Neural progenitor cell (in vitro differentiated cells): ENCODE data around the gene CGB1. TPM values are rescaled to one million over a fixed set of nuclear protein-coding genes. Genes with fewer than 3 reads are reported as not detected.

ENCODE experiments used
- DNase-seq: peaks from one replicate; pipeline ENCODE4 v3.0.0-alpha.2; 2016; ENCODE audit warnings: low spot score
- H2AFZ ChIP-seq: fragments of 200-600 bp; sonication (generic); replicated peaks from 2 replicates; pipeline ENCODE4 v1.6.1; 2016; ENCODE audit warnings: antibody characterized with exemption
- H3F3A ChIP-seq: fragments of 200-600 bp; sonication (generic); 2 replicates; pipeline ENCODE4 v1.6.1; 2016; ENCODE audit warnings: antibody characterized with exemption, low read depth
- H3K27ac ChIP-seq: fragments of 200-600 bp; sonication (generic); 2 replicates; pipeline ENCODE4 v1.5.1; 2016; ENCODE audit warnings: mild to moderate bottlenecking
- H3K27me3 ChIP-seq: fragments of 200-600 bp; sonication (generic); 2 replicates; pipeline ENCODE4 v1.6.1; 2016; ENCODE audit warnings: mild to moderate bottlenecking, moderate library complexity
- H3K36me3 ChIP-seq: fragments of 200-600 bp; sonication (generic); 2 replicates; pipeline ENCODE4 v1.5.1; 2016
- H3K4me1 ChIP-seq: fragments of 200-600 bp; sonication (generic); 2 replicates; pipeline ENCODE4 v1.6.1; 2016; ENCODE audit warnings: mixed run types
- H3K4me2 ChIP-seq: fragments of 200-600 bp; sonication (generic); 2 replicates; pipeline ENCODE4 v1.6.1; 2016
- H3K4me3 ChIP-seq: fragments of 200-600 bp; sonication (generic); 2 replicates; pipeline ENCODE4 v1.5.1; 2016
- H3K79me2 ChIP-seq: fragments of 200-600 bp; sonication (generic); 2 replicates; pipeline ENCODE4 v1.6.1; 2016; ENCODE audit warnings: low read depth
- H3K9ac ChIP-seq: fragments of 200-600 bp; sonication (generic); 2 replicates; pipeline ENCODE4 v1.6.1; 2016
- H3K9me3 ChIP-seq: fragments of 200-600 bp; sonication (generic); 2 replicates; pipeline ENCODE4 v1.5.1; 2016; ENCODE audit warnings: low read depth
- H4K20me1 ChIP-seq: fragments of 200-600 bp; sonication (generic); 2 replicates; pipeline ENCODE4 v1.6.1; 2016; ENCODE audit warnings: low read depth
- H3K27ac Mint-ChIP-seq: 3 replicates; pipeline ENCODE4 v1.8.0; 2021; ENCODE audit warnings: mixed read lengths
- H3K27me3 Mint-ChIP-seq: 2 replicates; pipeline ENCODE4 v1.8.0; 2022; ENCODE audit warnings: low read depth, mild to moderate bottlenecking, inconsistent platforms, moderate library complexity, mixed read lengths; ENCODE audit not compliant: insufficient read depth
- H3K36me3 Mint-ChIP-seq: 3 replicates; pipeline ENCODE4 v1.8.0; 2021; ENCODE audit warnings: mixed read lengths
- H3K4me1 Mint-ChIP-seq: 3 replicates; pipeline ENCODE4 v1.8.0; 2021; ENCODE audit warnings: mixed read lengths
- H3K4me3 Mint-ChIP-seq: 3 replicates; pipeline ENCODE4 v1.8.0; 2021; ENCODE audit warnings: mild to moderate bottlenecking, moderate library complexity, mixed read lengths
- H3K9me3 Mint-ChIP-seq: 3 replicates; pipeline ENCODE4 v1.8.0; 2020; ENCODE audit warnings: mixed read lengths
- EZH2 ChIP-seq: fragments of 200-600 bp; sonication (generic); IDR thresholded peaks from 2 replicates; pipeline ENCODE4 v1.6.1; 2017; ENCODE audit warnings: antibody characterized with exemption, mild to moderate bottlenecking, moderate library complexity
- EZH2phosphoT487 ChIP-seq: fragments of 200-600 bp; sonication (generic); IDR thresholded peaks from 2 replicates; pipeline ENCODE4 v1.6.1; 2017; ENCODE audit warnings: antibody characterized with exemption
- total RNA-seq: library from RNA; depleted of rRNA; stranded (reverse); fragments of >200 nt; gene quantifications from 2 replicates; pipeline ENCODE4 v1.2.3, GENCODE V29; 2015; ENCODE audit warnings: low replicate concordance
- TF ChIP-seq, protein P1 (sequence below): fragments of 200-600 bp; sonication (generic); IDR thresholded peaks from 2 replicates; pipeline ENCODE4 v1.5.1; 2017; ENCODE audit warnings: antibody characterized with exemption, mild to moderate bottlenecking

Gene CGB1
- total RNA-seq, 1 donor from 2014 or later, result not detected

DNA sequence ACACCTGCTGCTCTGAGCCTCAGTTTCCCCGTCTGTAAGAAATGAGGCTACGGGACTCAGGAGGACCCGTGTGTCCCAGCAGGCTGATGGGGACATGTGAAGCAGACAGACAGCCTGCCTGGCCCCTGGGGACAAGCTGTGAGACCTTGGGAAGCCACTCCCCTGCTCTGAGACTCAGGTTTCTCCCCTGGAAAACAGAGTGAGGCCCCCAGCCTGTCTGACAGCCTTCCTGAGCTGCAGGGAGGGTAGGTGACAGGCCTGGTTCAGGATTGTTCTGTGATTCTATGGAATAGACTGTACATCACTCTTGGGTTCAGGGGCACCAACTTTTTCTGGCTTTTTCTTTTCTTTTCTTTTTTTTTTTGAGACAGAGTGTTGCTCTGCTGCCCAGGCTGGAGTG, 30.9 kb upstream of the CGB1 start:
- H3K4me3 ChIP-seq, result no peak overlapping the region
- no peaks in the 10 kb centered on the region for H3K9me3 ChIP-seq
- H3K27me3 Mint-ChIP-seq, result peaks cover 41% of the 10 kb centered on the region
- H3F3A ChIP-seq, result peaks cover 26% of the 10 kb centered on the region
- peaks cover 15% of the 10 kb centered on the region for H3K9me3 Mint-ChIP-seq
- no peak overlapping the region for H3K27ac ChIP-seq
- no peak overlapping the region for H3K27ac Mint-ChIP-seq
- peaks cover 19% of the 10 kb centered on the region for H3K4me1 ChIP-seq
- no peak overlapping the region for H3K4me2 ChIP-seq
- H3K27me3 ChIP-seq, result peaks cover 97% of the 10 kb centered on the region
- peaks cover 24% of the 10 kb centered on the region for H3K4me1 Mint-ChIP-seq
- no peak overlapping the region for H3K9ac ChIP-seq
- no peaks in the 10 kb centered on the region for H3K79me2 ChIP-seq
- no peaks in the 10 kb centered on the region for H3K36me3 ChIP-seq
- DNase-seq, result no peak
- H3K36me3 Mint-ChIP-seq, result peaks cover 9% of the 10 kb centered on the region
- no peak overlapping the region for H3K4me3 Mint-ChIP-seq
- no peak for TF ChIP-seq EZH2phosphoT487
- TF ChIP-seq EZH2, result no peak
- TF ChIP-seq, protein P1, sequence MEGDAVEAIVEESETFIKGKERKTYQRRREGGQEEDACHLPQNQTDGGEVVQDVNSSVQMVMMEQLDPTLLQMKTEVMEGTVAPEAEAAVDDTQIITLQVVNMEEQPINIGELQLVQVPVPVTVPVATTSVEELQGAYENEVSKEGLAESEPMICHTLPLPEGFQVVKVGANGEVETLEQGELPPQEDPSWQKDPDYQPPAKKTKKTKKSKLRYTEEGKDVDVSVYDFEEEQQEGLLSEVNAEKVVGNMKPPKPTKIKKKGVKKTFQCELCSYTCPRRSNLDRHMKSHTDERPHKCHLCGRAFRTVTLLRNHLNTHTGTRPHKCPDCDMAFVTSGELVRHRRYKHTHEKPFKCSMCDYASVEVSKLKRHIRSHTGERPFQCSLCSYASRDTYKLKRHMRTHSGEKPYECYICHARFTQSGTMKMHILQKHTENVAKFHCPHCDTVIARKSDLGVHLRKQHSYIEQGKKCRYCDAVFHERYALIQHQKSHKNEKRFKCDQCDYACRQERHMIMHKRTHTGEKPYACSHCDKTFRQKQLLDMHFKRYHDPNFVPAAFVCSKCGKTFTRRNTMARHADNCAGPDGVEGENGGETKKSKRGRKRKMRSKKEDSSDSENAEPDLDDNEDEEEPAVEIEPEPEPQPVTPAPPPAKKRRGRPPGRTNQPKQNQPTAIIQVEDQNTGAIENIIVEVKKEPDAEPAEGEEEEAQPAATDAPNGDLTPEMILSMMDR, result no peak
- no peak overlapping the region for H2AFZ ChIP-seq
- H4K20me1 ChIP-seq, result no peaks in the 10 kb centered on the region

DNA sequence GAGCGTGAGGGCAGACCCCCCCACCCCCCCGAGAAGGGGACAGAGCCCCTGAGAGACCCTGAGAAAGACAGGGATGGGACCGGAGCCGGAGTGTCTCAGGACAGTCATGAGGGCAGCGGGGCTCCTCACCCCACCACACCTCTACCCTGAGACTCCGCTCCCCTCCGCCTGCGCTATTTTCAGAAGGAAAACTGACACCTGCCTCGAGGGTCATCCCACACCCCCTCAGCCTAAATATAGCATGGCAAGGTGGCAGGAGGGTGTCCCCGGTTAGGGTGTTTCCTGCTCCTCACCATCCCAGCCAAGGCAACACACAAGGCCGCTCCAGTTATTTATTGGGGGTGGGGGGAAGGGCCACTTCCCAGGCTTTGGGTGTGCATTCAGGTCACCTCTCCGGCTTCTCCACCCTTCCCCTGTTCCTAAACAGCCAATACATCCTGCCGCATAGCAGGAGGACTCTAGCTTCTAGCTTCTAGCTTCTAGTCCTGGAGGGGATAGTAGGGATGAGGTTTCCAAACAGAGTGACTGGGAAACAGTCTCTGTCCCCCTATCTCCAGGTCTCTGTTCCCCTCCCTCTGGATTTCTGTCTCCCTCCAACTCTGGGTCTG, 29.3 kb upstream of the CGB1 start:
- Histone ChIP-seq H3K36me3 (no peaks in the 10 kb centered on the region), H3K4me1 (peaks cover 19% of the 10 kb centered on the region), H3K27me3 (peaks cover 86% of the 10 kb centered on the region), H3K9me3 (no peaks in the 10 kb centered on the region), H3K9ac (no peak overlapping the region), H3K79me2 (no peaks in the 10 kb centered on the region), H4K20me1 (no peaks in the 10 kb centered on the region), H2AFZ (no peak overlapping the region), H3F3A (peaks cover 20% of the 10 kb centered on the region), H3K27ac (no peak overlapping the region), H3K4me2 (peak overlapping the region; percentile 77), H3K4me3 (no peak overlapping the region)
- peaks cover 35% of the 10 kb centered on the region for H3K27me3 Mint-ChIP-seq
- TF ChIP-seq EZH2phosphoT487 (no peak), EZH2 (no peak)
- TF ChIP-seq, protein P1, result no peak
- H3K4me3 Mint-ChIP-seq, result peak overlapping the region; percentile 57
- H3K27ac Mint-ChIP-seq, result no peak overlapping the region
- H3K36me3 Mint-ChIP-seq, result peaks cover 9% of the 10 kb centered on the region
- peaks cover 24% of the 10 kb centered on the region for H3K4me1 Mint-ChIP-seq
- H3K9me3 Mint-ChIP-seq, result peaks cover 15% of the 10 kb centered on the region
- no peak for DNase-seq

DNA sequence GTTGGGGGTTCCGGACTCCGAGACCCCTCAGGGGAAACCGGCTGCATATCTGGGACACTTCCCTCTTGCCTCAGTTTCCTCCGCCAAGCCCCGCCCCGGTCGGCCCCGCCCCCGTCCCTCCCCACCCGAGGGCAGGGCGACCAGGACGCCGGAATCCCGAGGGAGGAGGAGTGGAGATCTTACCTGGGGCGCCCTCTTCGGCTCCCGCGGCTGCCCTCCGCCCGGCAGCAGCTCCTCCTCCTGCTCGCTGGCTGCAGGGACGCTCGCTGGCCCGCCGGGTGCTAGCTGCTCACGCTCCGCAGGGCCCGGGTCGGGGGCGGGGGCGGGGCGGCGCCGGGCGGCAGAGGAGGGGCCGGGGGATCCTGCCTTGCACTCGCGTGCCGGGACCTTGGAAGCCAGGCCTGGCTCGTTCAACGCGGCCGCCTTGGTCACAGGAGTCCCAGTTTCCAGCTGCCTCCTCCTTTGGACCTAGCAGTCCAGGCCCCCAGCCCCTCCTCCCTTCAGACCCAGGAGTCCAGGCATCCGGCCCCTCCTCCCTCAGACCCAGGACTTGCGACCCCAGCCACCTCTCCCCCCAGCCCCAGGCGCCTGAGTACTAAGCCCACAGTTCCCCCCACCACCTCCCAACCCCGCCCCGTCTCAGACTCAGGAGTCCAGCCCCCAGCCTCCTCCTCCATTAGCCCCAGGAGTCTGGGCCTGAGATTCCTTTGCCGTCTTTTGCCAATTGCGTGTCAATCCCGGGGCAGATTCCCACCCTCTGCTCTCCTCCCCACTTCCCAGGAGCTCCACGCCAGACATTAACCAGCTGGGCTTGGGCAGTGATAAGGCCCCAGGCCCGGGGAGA, 28.3 kb upstream of the CGB1 start, which contains the start of gene NTF4:
TSS of gene NTF4 (minus strand) at position 51 of the 844 bp plus-strand sequence. CDS start 2,821 bp downstream, outside the sequence.
- peak; percentile 88 for DNase-seq
- peak within 1 kb of the TSS; percentile 77 for H3K4me2 ChIP-seq
- no peaks in the 10 kb centered on the region for H3K79me2 ChIP-seq
- no peak within 1 kb of the TSS for H3K9ac ChIP-seq
- no peaks in the 10 kb centered on the region for H4K20me1 ChIP-seq
- H3K27me3 ChIP-seq, result peaks cover 84% of the 10 kb centered on the region
- H3K4me1 Mint-ChIP-seq, result peaks cover 24% of the 10 kb centered on the region
- H2AFZ ChIP-seq, result peak within 1 kb of the TSS; percentile 61
- H3K4me3 Mint-ChIP-seq, result peak within 1 kb of the TSS; percentile 73
- H3K9me3 ChIP-seq, result no peaks in the 10 kb centered on the region
- H3K4me3 ChIP-seq, result peak within 1 kb of the TSS; percentile 38
- peaks cover 3% of the 10 kb centered on the region for H3K36me3 Mint-ChIP-seq
- peaks cover 19% of the 10 kb centered on the region for H3K4me1 ChIP-seq
- peaks cover 9% of the 10 kb centered on the region for H3K9me3 Mint-ChIP-seq
- no peak within 1 kb of the TSS for H3K27ac Mint-ChIP-seq
- H3K36me3 ChIP-seq, result no peaks in the 10 kb centered on the region
- no peak within 1 kb of the TSS for H3K27ac ChIP-seq
- TF ChIP-seq EZH2phosphoT487 (peak; percentile 12), EZH2 (no peak)
- TF ChIP-seq, protein P1, result no peak
- H3F3A ChIP-seq, result peaks cover 20% of the 10 kb centered on the region
- H3K27me3 Mint-ChIP-seq, result peaks cover 27% of the 10 kb centered on the region
